EL (cell line): Measurements from ENCODE around the gene RNF115.
"Not testable (repeated sequence)": the region's sequence is repeated elsewhere in the genome, so short reads cannot be mapped to it uniquely, and the experiment has no call there.

ENCODE experiments used
- DNase-seq: peaks from one replicate; pipeline ENCODE4 v3.0.0-alpha.2; 2016

The RNF115 gene

DNA sequence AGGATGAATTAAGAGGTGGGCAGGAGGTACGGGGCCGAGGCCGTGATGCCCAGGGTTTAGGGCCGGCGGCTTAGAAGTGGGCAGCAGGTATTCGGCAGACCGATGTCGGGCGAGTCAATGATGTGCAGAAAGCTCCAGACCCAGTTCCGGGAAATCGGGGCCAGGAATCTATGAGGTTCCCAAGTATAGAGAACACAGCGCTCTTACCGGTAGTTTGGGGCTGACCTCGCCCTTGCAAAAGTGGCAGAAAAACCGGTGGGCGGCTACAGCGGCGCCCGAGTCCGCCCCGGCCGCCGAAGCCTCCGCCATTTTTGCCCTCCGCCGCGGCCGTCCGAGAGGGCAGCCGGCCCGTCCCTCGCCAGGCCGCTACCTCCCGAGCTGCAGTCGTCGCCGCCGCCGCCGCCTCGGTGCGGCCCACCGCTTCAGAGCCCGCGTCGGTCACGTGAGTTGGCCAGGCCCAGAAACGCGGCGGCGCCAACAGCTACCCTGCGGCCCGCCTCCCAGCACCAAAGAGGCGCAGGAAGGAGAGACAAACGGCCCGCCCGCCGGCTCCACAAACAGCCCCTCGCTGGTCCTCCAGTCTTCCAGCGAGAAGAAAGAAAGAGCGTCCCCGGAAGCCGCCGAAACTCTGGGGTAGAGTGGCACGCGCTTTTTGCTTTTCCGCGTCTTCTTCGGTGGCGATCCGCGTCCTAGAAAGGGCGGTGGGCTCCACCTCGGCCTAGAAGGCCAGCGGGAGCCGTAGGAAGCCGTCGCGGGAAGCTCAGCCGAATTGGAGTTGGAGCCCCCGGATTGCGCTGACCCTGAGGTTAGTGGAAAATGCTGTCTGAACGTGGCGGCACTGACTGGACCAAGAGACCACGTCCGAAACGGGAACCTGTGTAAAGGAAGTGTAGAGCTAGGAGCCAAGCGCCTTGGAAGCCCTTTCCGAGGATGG lies at the start of gene RNF115, which contains the start of gene POLR3C:
Gene RNF115 (minus strand): TSS at position 531 of the 934 bp plus-strand sequence. CDS start 222 bp downstream, at position 309.
Gene POLR3C (plus strand): TSS at position 636 of the 934 bp plus-strand sequence. CDS start 1,577 bp downstream, outside the sequence.
- peak; percentile 94 for DNase-seq

DNA sequence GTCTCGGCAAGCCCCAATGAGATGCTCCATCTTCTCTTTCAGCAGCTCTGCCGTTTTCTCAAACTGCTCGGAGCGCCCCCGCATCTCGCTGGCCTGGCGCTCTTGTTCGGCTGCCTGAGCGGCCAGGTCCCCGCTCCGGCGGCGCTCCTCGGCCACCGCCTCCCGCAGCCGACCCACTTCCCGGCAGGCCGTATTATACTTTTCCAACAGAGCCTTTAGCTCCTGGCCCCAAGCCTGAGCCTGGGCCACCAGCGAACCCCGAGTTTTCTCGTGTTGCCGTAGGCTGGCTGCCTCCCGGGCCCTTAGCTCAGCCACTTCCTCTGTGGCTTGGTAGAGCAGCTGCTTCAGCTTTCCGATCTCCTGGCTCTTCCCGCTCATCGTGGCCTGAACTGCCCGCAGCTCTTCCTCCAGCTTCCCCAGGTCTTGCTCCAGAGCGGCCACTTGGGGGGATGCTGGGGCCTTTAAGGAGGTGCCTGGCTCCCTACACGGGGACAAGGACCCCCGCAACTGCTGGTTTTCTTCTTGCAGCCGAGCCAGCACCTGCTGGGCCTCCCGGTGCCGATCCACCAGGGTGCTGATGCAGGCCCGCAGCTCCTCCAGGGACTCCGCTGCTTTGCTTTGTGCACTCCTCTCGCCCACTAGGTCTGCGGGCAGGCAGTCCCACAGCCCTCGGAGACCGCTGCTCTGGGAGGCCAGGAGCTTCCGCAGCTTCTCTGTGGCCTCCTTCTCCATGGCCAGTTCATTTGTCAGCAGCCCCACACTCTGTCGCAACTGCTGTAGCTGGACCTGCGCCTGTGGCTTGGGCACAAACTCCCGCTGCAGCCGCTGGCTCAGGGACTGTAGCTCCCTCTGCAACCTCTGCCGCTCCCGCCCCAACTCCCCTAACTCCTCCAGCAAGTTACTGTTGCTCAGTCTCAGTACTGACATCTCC lies 48.4 kb upstream of the RNF115 start:
- peak; percentile 63 for DNase-seq

DNA sequence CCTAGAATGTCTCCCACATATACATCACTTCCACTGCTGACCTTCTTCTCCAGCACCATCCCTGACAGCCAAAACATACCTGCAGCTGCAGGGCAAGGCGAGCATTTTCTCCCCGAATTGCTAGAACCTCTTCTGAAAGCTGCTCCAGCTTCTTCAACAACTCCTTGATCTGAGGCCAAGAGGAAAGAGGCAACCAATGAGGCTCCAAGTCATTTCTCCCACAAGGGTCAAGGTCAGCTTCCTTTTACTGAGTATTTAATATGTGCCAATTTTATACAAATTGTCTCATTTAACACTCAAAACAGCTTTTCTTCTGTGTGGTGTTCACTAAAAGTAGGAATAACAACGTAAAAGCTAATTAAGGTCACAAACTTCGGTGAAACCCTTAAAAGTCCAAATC lies 44.3 kb upstream of the RNF115 start:
- no peak for DNase-seq

DNA sequence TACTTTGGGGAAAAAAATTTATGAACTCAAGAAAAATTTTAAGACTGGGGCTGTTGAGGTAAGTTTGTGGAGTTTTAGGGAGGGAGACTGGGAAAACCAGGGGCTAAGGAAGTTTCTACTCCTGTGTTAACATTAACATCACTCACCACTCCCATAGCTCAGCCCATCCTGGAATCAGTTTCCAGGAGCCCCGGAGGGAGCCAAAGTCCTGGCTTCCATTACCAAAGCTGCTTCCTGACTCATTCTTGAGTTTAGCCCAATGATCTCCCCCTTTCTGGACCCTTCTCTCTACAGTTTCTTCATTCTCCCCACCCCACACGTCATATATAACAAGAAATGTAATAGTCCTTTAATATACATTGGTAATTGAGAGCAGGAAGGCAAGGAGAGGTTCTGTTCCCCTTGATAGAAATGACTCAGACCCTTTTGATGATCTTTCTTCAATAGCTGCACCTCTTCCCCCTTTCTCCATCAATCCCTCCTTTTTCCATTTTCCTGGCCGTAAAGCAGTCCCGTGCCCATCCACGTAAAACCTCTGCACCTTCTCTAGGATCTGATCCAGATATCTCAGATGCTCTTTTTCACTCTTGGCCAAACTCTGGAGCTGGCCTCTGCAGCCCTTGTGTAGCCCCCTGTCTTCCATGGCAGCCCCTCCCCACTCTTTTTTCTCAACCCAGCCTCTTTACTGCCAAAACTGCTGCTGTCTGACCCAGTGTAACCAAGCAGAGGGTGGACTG lies 39.6 kb upstream of the RNF115 start:
- DNase-seq: no peak

DNA sequence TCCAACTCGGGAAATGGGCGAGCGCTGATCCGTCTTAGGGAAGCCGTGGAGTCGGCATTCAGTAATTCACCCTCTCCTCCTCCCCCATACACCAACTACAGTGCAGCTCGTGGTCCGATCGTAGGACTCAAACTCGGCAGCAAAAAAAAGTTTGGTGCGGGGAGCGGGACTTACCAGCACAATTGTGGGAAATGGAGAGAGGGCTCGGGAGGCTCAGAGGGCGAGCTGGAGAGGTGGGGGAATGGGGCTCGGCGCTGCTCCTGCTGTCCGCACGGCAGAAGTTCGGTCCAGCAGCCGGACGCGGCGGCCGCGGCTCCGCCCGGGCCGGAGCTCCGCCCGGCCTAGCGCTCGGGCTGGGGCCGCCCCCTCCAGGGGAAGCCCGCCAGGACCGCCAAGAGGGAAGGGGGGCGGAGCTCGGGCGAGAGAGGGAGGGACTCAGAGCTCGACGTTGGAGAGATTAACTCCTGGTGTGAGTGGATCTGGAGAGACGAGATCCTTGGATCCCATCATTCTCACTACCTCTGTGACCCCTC lies 35.7 kb upstream of the RNF115 start:
- DNase-seq: peak; percentile 91

DNA sequence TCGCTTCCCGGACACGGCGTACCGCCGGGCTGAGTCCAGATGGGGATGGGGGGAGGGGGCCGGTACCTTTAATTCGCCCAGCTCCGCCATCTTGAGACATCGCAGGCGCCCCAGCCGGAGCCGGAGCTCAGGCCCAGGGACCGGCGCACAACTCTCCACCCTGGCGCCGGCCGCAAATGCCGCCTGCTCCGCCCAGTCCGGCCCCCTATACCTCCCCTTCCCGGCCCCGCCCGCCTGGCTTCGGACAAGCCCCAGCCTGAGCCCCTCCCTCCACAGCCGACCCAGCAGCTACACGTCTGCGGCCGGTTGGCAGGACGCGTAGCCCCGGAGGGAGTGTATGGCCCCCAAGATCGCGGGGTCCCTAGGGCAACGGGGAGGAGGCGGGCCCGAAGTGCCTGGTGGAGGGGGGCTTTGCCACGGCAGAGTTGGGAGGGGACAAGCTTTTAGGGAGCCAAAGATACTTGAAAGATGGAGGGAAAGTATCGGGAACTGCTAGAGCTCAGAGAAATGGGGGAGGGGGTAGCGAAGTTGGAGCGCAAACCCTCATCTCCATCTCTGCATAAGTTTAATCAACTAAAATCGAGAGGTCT lies 35.1 kb upstream of the RNF115 start, which contains the start of gene PIAS3:
Gene PIAS3 (minus strand): TSS at position 181 of the 590 bp plus-strand sequence. CDS start 91 bp downstream, at position 90.
- peak; percentile 96 for DNase-seq

DNA sequence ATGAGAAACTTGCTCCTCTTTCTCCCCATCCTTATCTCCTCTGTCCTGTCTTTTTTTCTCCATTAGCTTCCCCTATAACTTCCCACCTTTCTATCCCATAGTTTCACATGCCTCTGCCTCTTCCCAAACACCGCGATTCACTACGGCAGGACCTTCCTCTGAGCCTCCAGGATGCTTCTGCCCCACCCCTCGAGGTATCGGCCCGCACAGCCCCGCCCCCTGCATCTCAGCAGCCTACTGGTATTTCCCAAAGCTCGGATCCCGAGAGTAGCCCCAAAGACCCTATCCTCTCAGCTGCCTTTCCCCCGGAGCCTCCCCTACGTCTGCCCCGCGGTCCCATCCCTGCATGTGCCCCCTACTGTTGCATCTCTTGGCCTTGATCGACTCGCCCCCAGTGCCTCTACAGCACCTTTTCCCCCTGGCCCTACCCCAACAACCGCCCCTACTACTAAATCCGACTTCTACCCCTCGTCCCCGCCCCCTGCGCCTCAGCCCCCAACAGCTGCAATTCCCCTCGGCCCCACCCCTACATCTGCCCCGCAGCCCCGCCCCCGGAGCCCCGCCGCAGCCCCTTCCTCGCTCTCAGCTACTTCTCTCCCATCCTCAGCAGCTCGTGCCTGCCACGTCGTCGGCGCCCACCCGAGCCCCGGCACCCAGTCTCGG lies 34.5 kb upstream of the RNF115 start:
- DNase-seq: peak; percentile 61

DNA sequence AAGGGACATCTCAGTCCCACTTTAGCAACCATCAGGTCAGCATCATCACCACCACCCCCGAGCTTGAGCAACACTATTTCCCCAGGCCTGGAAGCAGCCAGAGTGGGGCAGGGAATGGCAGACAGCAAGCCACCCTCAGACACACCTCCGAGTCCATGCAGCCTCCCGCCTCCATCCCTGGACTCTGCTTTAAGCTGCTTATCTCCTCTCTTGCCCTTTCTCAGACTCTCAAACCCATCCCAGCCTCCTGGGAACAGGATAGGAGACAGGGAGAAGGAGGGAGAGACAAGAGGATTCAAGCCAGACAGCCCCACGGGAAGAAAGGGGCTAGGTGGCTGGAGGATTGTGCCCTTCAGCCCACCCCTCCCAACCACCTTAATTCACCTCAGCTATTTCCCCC lies 33.3 kb upstream of the RNF115 start:
- DNase-seq: no peak

DNA sequence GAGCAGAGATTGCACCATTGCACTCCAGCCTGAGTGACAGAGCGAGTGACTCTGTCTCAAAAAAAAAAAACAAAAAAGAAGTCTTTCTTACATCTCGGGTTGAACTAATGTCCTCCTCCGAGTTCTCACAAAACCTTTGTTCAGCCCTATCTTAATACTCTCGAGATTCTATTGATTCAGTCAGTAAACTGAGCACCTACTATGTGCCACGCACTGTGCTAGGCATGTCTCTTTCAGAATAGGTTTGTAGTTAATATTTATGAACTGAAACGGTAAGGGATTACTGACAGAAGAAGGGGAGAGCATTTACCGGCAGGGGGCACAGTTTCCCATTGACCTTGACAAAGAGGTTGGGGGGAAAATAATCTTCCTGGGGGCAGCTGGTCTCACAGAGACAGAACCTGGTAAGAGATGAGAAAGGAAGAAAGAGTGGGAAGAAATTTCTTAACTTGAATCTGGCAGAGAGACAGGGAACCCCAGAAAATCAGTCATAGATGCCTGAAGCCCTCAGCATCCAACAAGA lies 31.6 kb upstream of the RNF115 start:
- no peak for DNase-seq

DNA sequence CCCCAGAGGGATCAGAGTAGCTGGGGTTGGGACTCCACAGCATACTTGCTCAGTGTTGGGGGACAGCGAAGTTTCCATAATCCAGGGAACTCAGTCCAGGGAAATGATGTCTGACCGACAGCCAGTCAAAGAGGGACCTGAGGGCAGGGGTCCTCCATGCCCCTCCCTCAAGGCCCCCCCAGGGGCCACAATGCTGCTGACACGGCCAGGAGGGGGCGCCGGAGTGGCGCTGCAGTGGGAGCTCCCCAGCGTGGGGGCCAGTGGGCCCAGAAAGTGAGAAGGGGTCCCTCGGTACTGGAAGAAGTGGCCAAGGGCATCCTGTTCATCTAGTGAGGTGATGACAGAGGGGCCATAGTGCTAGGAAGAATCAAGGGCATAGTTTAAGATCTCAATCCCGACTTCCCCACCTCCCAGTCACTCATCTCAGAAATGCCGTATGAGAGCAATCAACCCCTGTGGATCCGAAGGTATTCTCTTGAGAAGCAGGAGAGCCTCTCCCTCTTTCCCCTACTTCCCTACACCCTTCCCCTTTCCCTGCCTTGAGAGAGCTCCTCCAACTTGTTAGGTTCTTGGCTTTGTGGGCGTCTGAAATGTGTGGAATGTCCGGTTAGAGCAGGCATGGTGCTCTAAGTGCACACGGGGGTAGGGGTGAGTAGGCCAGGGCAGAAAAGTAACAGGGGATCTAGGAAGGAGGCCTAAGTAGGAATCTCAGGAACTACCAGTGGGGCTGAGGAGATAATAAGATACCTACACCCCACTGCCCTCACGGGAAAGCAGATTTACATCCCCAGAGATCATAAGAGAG lies 25.7 kb upstream of the RNF115 start:
- DNase-seq: peak; percentile 90

DNA sequence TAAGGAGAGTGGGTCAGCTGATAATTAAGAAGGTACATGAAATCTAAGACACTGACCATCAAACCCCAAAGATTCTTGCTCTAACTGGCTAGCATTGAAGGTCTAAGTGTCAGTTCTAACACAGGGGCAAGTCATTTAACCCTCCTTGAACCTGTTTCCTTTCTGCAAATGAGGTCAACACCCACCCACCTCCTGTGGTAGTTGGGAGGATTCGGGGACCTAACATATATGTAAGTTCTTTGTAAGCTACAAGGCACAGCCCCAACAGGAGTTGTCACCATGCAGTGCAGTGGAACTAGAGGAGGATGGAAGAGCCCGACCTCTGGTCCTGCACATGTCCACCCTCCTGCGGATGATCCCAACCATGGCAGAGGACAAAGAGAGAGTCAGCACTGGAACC lies 23.9 kb upstream of the RNF115 start:
- DNase-seq: no peak

DNA sequence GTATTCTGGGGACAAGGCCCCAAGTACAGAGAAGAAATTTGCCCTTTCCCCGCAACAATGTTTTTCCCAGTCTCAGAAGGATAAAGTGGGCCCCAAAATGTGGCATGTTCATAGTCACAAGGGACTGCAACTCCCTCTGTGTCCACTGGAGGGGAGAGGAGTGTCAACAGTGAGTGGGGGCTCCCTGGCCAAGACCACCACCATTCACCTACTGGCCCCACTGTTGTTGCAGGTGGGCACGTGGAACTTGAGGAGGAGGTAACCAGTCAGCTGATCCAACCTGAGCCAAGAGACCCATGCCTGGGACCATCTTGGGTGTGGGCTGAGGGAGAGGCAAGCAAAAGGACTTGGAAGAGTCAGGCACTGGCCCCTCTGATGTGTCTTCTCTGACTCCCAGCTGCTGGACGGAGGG lies 22.3 kb upstream of the RNF115 start:
- DNase-seq: peak; percentile 44

DNA sequence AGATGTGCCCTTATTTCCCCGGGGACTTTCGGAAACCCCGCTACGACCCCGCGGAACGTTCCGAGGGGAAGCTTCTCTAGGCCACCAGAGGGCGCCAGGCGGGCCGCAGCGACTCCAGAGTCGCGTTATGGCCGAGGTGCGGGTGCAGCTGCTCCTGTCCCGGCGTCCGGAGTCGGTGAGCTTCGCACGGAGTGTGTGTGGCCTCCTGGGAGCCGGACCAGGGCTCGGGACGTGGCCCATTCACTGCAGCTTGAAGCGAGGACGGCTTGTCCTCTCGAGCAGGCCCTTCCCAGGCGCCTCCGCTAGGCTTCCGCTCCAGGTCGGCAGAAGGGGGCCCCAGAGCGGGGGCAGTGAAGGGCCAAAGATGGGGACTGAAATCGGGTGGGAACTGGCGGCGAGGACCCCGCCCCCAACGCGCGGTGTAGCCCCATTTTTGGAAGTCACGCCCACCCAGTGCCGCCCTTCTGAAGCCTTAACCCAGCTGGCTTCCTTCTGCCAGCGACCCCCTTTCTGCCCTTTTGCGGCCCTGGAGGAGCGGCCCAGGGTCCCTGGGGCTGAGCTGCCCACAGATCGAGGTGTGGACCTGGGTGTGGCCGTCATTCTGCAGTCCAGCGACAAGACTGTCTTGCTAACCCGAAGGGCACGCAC lies 21.7 kb upstream of the RNF115 start, which contains the start of gene NUDT17:
Gene NUDT17 (plus strand): TSS at position 117 of the 648 bp plus-strand sequence. CDS start 11 bp downstream, at position 128.
- DNase-seq: peak; percentile 81

DNA sequence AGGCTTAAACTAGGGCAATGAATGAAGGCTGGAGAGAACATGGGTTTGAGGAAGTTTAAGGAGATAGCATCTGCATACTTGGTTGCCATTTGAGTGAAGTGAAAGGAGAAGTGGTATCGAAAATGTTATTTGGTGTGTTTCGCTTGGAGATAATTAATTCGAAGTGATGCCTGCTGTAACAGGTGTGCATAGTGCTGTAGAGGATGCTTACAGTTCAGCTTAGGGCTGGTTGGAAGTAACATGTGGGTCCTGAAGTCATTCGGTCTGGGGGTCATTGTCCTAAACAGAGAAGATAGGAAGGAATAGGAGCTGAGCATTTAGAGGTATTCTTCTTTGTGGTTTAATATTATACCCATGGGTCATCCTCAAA lies 21.2 kb upstream of the RNF115 start:
- DNase-seq: no peak

DNA sequence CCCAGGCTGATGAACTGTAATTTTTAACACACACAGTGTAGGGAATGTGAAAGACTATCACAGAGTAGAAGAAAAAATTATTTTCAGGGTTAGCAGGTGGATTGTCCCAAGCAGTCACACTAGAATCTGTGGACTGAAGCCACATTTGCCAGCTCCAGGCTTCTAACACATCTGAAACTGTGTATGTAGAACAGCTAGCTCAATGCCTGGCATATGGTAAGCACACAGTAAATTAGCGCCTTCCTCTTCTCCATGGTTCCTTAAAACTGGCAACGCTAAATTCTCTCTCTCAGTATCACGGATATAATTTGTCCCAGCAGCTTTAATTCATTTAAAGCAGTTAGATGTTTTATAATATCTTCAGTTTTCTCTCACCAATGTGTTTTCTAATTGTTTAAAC lies 19.1 kb upstream of the RNF115 start:
- DNase-seq: no peak

DNA sequence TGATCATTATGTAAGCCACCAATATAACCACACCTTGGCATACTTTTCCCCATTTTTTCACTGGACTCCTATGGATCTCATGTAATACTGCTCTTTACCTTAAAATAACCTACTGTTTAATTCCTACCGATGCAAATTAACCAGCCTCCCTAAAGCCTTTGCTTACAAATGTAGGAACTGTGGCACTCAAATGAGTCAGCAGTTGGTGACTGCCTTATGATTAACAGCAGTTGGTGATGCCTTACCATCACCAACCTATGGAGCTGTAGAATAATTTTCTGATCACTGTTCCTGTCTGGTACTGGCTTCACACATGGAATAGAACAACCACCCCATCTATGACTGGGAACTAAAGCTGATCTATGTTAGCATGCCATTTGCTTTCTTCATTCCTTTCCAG lies 13.8 kb upstream of the RNF115 start:
- no peak for DNase-seq

DNA sequence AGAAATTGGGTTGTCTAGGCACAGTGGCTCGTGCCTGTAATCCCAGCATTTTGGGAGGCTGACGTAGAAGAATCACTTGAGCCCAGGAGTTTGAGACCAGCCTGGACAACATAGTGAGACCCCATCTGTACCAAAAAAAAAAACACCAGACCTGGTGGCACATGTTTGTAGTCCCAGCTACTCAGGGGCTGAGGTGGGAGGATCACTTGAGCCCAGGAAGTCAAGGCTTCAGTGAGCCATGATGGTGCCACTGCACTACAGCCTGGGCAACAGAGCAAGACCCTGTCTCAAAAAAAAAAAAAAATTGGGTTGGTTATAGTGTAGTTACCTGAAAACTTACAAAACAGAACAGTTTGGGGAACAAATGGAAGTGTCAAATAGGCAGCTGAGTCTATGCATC lies 6.9 kb upstream of the RNF115 start:
- not testable (repeated sequence) for DNase-seq

DNA sequence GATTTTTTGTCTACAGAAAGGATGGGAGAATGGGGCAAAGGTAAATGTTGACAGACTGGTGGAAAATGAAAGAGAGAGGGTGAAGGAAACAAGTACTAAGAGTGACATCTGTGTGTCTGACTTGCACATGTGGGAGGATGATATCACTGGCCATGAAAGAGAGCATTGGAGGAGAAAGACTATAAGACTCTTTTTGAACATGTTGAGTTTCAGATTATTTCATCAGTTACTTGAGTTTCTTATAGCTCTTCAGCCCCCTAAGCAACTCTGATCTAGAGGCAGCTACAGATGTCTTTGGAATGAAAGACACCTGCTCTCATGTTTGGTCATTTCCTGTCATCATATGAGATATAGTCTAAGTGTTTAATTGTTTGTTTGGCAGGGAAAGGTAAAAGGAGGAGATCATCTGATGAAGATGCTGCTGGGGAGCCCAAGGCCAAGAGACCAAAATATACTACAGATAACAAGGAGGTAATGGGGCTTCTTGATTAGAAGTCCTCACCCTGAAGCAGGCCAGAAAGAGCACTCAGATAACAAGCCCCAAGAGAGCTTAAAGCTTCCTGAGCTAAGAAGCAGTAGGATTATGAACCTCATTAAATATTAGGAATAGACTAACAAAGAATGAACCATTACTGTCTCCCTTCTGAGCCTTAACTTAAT lies 4.6 kb upstream of the RNF115 start:
- DNase-seq: no peak

DNA sequence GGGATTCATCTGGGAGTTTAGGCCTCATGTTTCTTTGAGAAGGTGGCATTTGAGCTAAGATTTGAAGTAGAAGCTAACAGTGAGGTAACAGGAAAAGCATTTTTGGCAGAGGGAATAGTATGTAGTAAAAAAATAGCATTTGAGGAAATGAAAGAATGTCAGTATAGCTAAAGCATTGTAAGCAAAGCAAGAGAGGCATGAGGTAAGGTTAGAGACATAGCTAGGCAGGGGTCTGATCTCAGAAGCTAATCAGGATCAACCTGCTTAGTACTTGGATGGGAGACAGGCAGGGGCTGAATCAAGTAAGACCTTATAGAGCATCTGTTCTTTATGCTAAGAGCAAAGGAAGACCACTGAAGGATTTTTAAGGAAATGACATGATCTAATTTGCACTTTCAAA lies 4.1 kb upstream of the RNF115 start:
- no peak for DNase-seq
